Chondrocyte (in vitro differentiated cells): ENCODE data around the gene HS6ST3. TPM values are rescaled to one million over a fixed set of nuclear protein-coding genes. Genes with fewer than 3 reads are reported as not detected.

Experiments used
- DNase-seq: peaks from one replicate; pipeline ENCODE4 v3.0.0; 2021; ENCODE audit warnings: mixed read lengths, low spot score
- H3K27ac Mint-ChIP-seq: one replicate; pipeline ENCODE4 v1.8.0; 2021; ENCODE audit warnings: mild to moderate bottlenecking, moderate library complexity, mixed read lengths; ENCODE audit not compliant: unreplicated experiment
- H3K27me3 Mint-ChIP-seq: 2 replicates; pipeline ENCODE4 v1.8.0; 2021; ENCODE audit warnings: low read depth, mixed read lengths
- H3K36me3 Mint-ChIP-seq: 2 replicates; pipeline ENCODE4 v1.8.0; 2021; ENCODE audit warnings: low read depth, mixed read lengths
- H3K4me1 Mint-ChIP-seq: 2 replicates; pipeline ENCODE4 v1.8.0; 2021; ENCODE audit warnings: low read depth, mild to moderate bottlenecking, mixed read lengths
- H3K4me3 Mint-ChIP-seq: one replicate; pipeline ENCODE4 v1.8.0; 2021; ENCODE audit warnings: mild to moderate bottlenecking, moderate library complexity, mixed read lengths; ENCODE audit not compliant: unreplicated experiment
- H3K9me3 Mint-ChIP-seq: 2 replicates; pipeline ENCODE4 v1.8.0; 2021; ENCODE audit warnings: low read depth, mixed read lengths
- CTCF ChIP-seq: fragments of 200-600 bp; sonication (generic); IDR thresholded peaks from 2 replicates; pipeline ENCODE4 v1.5.0; 2021; ENCODE audit warnings: antibody characterized with exemption, mild to moderate bottlenecking, moderate library complexity
- total RNA-seq: library from RNA; stranded (reverse); gene quantifications from 3 replicates; pipeline ENCODE4 v1.2.1, GENCODE V29; 2021

HS6ST3 gene
- total RNA-seq, 1 donor from 2014 or later: not detected

GRCh38 chr13:96373597-96373996 is 283.7 kb downstream of the HS6ST3 start:
- Mint-ChIP-seq H3K4me3 (no peak overlapping the region), H3K36me3 (no peaks in the 10 kb centered on the region), H3K4me1 (no peaks in the 10 kb centered on the region), H3K9me3 (no peaks in the 10 kb centered on the region), H3K27ac (no peak overlapping the region), H3K27me3 (peaks cover 3% of the 10 kb centered on the region)
- DNase-seq: no peak
- TF ChIP-seq CTCF: no peak

GRCh38 chr13:96377835-96378234 is 287.9 kb downstream of the HS6ST3 start:
- Mint-ChIP-seq H3K9me3 (no peaks in the 10 kb centered on the region), H3K4me3 (no peak overlapping the region), H3K4me1 (no peaks in the 10 kb centered on the region), H3K36me3 (no peaks in the 10 kb centered on the region), H3K27me3 (peaks cover 3% of the 10 kb centered on the region), H3K27ac (no peak overlapping the region)
- DNase-seq: no peak
- TF ChIP-seq CTCF: no peak

- no peak overlapping the region for H3K4me3 Mint-ChIP-seq
- H3K27me3 Mint-ChIP-seq: peaks cover 2% of the 10 kb centered on the region
- H3K9me3 Mint-ChIP-seq: no peaks in the 10 kb centered on the region
- no peak for DNase-seq
- no peak for TF ChIP-seq CTCF
- H3K4me1 Mint-ChIP-seq: no peaks in the 10 kb centered on the region
- H3K36me3 Mint-ChIP-seq: no peaks in the 10 kb centered on the region
- H3K27ac Mint-ChIP-seq: no peak overlapping the region
These were observed 290.1 kb downstream of the HS6ST3 start for GRCh38 chr13:96379967-96380366.

- no peak for TF ChIP-seq CTCF
- Mint-ChIP-seq H3K4me1 (no peaks in the 10 kb centered on the region), H3K36me3 (no peaks in the 10 kb centered on the region), H3K27ac (no peak overlapping the region), H3K9me3 (no peaks in the 10 kb centered on the region), H3K27me3 (no peaks in the 10 kb centered on the region), H3K4me3 (no peak overlapping the region)
- DNase-seq: no peak
These were observed 291.8 kb downstream of the HS6ST3 start for GRCh38 chr13:96381681-96382080.

- H3K9me3 Mint-ChIP-seq: no peaks in the 10 kb centered on the region
- H3K27me3 Mint-ChIP-seq: peaks cover 2% of the 10 kb centered on the region
- H3K4me3 Mint-ChIP-seq: no peak overlapping the region
- no peak for DNase-seq
- H3K27ac Mint-ChIP-seq: no peak overlapping the region
- TF ChIP-seq CTCF: no peak
- no peaks in the 10 kb centered on the region for H3K36me3 Mint-ChIP-seq
- H3K4me1 Mint-ChIP-seq: no peaks in the 10 kb centered on the region
These were observed 298.7 kb downstream of the HS6ST3 start for GRCh38 chr13:96388598-96388997.
